ENCODE measurements around the gene FBXL7. TPM values are rescaled to one million over a fixed set of nuclear protein-coding genes. Genes with fewer than 3 reads are reported as not detected.

Gene FBXL7
- total and polyA plus RNA-seq, 12 donors: 8.7 to 33.4 (median 23.5) TPM

DNA sequence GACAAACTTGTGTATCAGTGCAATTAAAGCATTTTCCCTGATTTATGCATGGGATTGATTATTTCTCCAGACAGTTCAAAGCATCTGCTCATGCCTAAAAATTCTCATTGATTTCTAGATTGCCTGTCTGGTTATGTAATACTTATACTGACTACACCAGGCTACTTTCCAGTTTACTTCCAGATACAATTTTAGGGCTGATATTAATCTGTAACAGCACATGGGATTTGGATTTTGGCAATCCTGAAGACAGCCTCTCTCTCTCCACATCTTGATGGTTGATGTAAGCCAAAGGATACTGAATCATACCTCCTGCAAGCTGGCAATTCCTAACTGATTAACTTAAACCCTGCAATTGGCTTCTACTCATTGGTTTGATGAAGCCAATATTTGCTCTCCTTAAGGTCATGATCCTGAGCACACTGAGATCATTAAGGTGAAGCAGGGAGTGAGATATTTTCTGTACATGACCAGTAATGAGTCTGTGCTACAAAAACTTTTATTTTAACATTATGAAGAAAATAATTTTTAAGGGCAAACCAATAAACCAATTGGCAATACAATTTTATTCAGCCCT lies 25.7 kb upstream of the FBXL7 start:
- H3K36me3 ChIP-seq: no peaks in the 10 kb centered on the region
- H3K27me3 ChIP-seq: no peaks in the 10 kb centered on the region
- no peak overlapping the region for H3K4me3 ChIP-seq
- TF ChIP-seq, protein P1, sequence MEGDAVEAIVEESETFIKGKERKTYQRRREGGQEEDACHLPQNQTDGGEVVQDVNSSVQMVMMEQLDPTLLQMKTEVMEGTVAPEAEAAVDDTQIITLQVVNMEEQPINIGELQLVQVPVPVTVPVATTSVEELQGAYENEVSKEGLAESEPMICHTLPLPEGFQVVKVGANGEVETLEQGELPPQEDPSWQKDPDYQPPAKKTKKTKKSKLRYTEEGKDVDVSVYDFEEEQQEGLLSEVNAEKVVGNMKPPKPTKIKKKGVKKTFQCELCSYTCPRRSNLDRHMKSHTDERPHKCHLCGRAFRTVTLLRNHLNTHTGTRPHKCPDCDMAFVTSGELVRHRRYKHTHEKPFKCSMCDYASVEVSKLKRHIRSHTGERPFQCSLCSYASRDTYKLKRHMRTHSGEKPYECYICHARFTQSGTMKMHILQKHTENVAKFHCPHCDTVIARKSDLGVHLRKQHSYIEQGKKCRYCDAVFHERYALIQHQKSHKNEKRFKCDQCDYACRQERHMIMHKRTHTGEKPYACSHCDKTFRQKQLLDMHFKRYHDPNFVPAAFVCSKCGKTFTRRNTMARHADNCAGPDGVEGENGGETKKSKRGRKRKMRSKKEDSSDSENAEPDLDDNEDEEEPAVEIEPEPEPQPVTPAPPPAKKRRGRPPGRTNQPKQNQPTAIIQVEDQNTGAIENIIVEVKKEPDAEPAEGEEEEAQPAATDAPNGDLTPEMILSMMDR (IDR thresholded peaks at IDR 0.05): no peak
- H3K4me1 ChIP-seq: no peaks in the 10 kb centered on the region
- peaks cover 0 to 24% (median 0%) of the 10 kb centered on the region in 11 donors for H3K9me3 ChIP-seq
- ATAC-seq: no peak
- intact Hi-C loops (cut with DNase I): no loop called here
- no peak overlapping the region for H3K27ac ChIP-seq
- no peak for DNase-seq

DNA sequence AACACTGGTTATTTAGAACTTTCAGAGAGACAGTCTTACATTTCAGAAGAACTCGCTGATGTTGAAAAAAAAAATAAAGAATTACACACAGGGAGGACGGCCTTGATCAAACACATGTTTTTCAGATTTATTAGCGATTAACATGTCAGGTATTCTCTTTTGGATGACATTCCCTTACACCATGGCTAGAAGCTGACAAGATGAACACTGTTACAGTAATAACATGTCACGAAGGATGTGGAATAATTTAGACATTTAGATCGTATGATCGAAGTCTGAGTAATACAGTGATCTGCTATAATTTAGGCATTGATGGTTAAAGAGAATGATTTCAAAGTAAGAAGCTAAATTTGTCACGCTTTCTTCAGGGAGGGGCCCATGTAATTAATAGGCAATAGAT lies 24.6 kb upstream of the FBXL7 start:
- no peaks in the 10 kb centered on the region for H3K36me3 ChIP-seq
- 91 to 92% methylated on average over 7 of the region's 7 CpGs for WGBS, 2 donors
- TF ChIP-seq, protein P1 (IDR thresholded peaks at IDR 0.05): no peak

DNA sequence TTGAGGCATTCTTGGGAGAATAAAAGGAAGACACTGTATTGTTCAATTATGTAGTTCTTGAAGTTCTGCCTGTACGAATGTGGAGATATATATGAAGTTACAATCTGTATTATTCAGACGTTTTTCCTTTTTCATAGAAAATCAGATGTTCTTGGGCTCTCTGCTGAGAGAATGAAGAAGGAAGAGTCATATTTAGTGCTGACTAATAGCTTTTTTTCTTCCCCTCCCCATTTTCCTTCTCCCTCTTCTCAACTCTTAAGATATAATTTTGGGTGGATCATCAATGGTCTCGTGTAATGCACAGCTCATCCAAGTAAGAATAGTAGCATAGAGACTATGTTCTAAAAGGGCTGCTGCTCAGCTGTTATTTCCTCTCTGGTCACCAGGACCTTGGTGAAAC lies 23.0 kb upstream of the FBXL7 start:
- H3K9me3 ChIP-seq: peaks cover 0 to 11% (median 0%) of the 10 kb centered on the region in 11 donors
- intact Hi-C loops (cut with DNase I): no loop called here
- TF ChIP-seq, protein P1 (IDR thresholded peaks at IDR 0.05): no peak
- no peaks in the 10 kb centered on the region for H3K36me3 ChIP-seq
- DNase-seq: no peak
- WGBS, 2 donors: 94 to 95% methylated on average over 3 of the region's 3 CpGs
- no peak overlapping the region for H3K4me3 ChIP-seq
- ATAC-seq: no peak
- H3K27me3 ChIP-seq: no peaks in the 10 kb centered on the region
- no peak overlapping the region for H3K27ac ChIP-seq
- H3K4me1 ChIP-seq: no peaks in the 10 kb centered on the region

More for the DNA sequence above, 24.6 kb upstream of the FBXL7 start:
- intact Hi-C loops (cut with DNase I): no loop called here
- H3K9me3 ChIP-seq: peaks cover 0 to 13% (median 0%) of the 10 kb centered on the region in 11 donors
- no peaks in the 10 kb centered on the region for H3K4me1 ChIP-seq
- H3K27me3 ChIP-seq: no peaks in the 10 kb centered on the region
- H3K27ac ChIP-seq: no peak overlapping the region
- H3K4me3 ChIP-seq: no peak overlapping the region
- no peak for ATAC-seq
- no peak for DNase-seq

DNA sequence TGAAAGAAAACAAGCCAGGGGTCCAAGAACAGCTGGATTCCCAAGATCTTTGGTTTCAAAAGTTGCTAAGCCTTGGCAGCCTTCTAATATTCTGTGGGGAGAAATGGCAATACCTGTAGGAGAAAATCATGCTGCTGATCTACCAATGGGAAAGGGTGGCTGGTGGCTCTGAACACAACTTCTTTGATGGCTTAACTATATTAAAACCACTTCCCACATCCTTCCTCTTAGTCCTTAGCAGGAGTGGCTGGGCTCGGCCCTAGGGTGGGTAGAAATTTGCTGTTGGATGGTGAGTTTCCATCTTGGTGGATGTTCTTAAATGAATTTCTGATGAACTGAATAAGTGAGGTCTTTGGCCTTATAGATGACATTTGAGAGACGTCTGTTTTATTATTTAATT lies 19.5 kb upstream of the FBXL7 start:
- TF ChIP-seq, protein P1 (IDR thresholded peaks at IDR 0.05): no peak
- intact Hi-C loops (cut with DNase I): no loop called here
- no peaks in the 10 kb centered on the region for H3K27me3 ChIP-seq
- DNase-seq (no peak), ATAC-seq (no peak)
- 79 to 88% methylated on average over 2 of the region's 2 CpGs for WGBS, 2 donors
- H3K9me3 ChIP-seq: peaks cover 0 to 11% (median 0%) of the 10 kb centered on the region in 11 donors
- no peaks in the 10 kb centered on the region for H3K36me3 ChIP-seq
- no peak overlapping the region for H3K4me3 ChIP-seq
- no peak overlapping the region for H3K27ac ChIP-seq
- no peaks in the 10 kb centered on the region for H3K4me1 ChIP-seq

Measured in heart right ventricle (tissue), 16 donors.